PC-3 (cell line): Measurements from ENCODE around the gene TPCN2. TPM values are rescaled to one million over a fixed set of nuclear protein-coding genes. Genes with fewer than 3 reads are reported as not detected.

Experiments used
- ATAC-seq: fragments of 200-7000 bp; cut with Tn5 transposase; 2 replicates; pipeline ENCODE4 v1.9.1; 2020; ENCODE audit warnings: mild to moderate bottlenecking, moderate library complexity
- BruUV-seq: library from RNA; stranded (reverse); fragments of 400-500 nt; replicated peaks from 2 replicates; lab custom pipeline; 2021; lab: Mats Ljungman, UMichigan
- CTCF ChIA-PET: fragments of 300-600 bp; sonication (Branson Sonifier 250); formaldehyde crosslinking; loops from one replicate; lab custom pipeline; 2022; ENCODE audit warnings: antibody characterized with exemption; lab: Charles Lee
- POLR2A ChIA-PET: fragments of 300-600 bp; sonication (Branson Sonifier 250); formaldehyde crosslinking; loops from one replicate; lab custom pipeline; 2022; ENCODE audit warnings: antibody characterized with exemption; ENCODE audit not compliant: unreplicated experiment; lab: Charles Lee
- DNase-seq: peaks from one replicate; pipeline ENCODE4 v3.0.0-alpha.2; 2015
- H2AFZ ChIP-seq: fragments of 300-600 bp; sonication (generic); 2 replicates; pipeline ENCODE4 v1.6.0; 2016; ENCODE audit warnings: antibody characterized with exemption, low read length
- H3F3A ChIP-seq: fragments of 300-600 bp; sonication (generic); one replicate; pipeline ENCODE4 v1.6.0; 2017; ENCODE audit warnings: antibody characterized with exemption, low read length, control low read depth, mild to moderate bottlenecking; ENCODE audit not compliant: unreplicated experiment
- H3K27ac ChIP-seq: fragments of 300-600 bp; sonication (generic); 2 replicates; pipeline ENCODE4 v1.5.1; 2016; ENCODE audit warnings: mild to moderate bottlenecking, low read length
- H3K27me3 ChIP-seq: fragments of 300-600 bp; sonication (generic); 2 replicates; pipeline ENCODE4 v1.6.1; 2016; ENCODE audit warnings: low read length, mixed read lengths
- H3K36me3 ChIP-seq: fragments of 300-600 bp; sonication (generic); 2 replicates; pipeline ENCODE4 v1.6.1; 2016; ENCODE audit warnings: low read depth, mixed run types, low read length, mixed read lengths
- H3K4me1 ChIP-seq: fragments of 300-600 bp; sonication (generic); 2 replicates; pipeline ENCODE4 v1.5.1; 2016; ENCODE audit warnings: low read length; ENCODE audit not compliant: insufficient read depth
- H3K4me2 ChIP-seq: fragments of 300-600 bp; sonication (generic); 2 replicates; pipeline ENCODE4 v1.6.0; 2016; ENCODE audit warnings: low read length
- H3K4me3 ChIP-seq: fragments of 300-600 bp; sonication (generic); 2 replicates; pipeline ENCODE4 v1.5.1; 2016; ENCODE audit warnings: mild to moderate bottlenecking, low read length, mixed read lengths
- H3K79me2 ChIP-seq: fragments of 300-600 bp; sonication (generic); 2 replicates; pipeline ENCODE4 v1.6.1; 2017; ENCODE audit warnings: low read length, mixed read lengths
- H3K9ac ChIP-seq: fragments of 300-600 bp; sonication (generic); 2 replicates; pipeline ENCODE4 v1.6.0; 2016; ENCODE audit warnings: mild to moderate bottlenecking, low read length
- H3K9me2 ChIP-seq: fragments of 300-600 bp; sonication (generic); replicated peaks from 2 replicates; pipeline ENCODE4 v1.6.1; 2016; ENCODE audit warnings: mixed run types, low read length, mixed read lengths
- H3K9me3 ChIP-seq: fragments of 300-600 bp; sonication (generic); 2 replicates; pipeline ENCODE4 v1.6.1; 2016; ENCODE audit warnings: low read length, mixed read lengths
- H4K20me1 ChIP-seq: fragments of 300-600 bp; sonication (generic); 2 replicates; pipeline ENCODE4 v1.6.1; 2016; ENCODE audit warnings: low read length, mixed read lengths
- EZH2 ChIP-seq: fragments of 300-600 bp; sonication (generic); IDR thresholded peaks from one replicate; pipeline ENCODE4 v1.6.1; 2017; ENCODE audit warnings: antibody characterized with exemption, mild to moderate bottlenecking, low read length; ENCODE audit not compliant: unreplicated experiment
- EZH2phosphoT487 ChIP-seq: fragments of 300-600 bp; sonication (generic); IDR thresholded peaks from 2 replicates; pipeline ENCODE4 v1.6.1; 2018; ENCODE audit warnings: mild to moderate bottlenecking, antibody characterized with exemption, low read length, borderline replicate concordance
- intact Hi-C: fragments of 100-400 bp; cut with micrococcal nuclease; formaldehyde crosslinking; loops from 2 replicates; pipeline ENCODE4 v1.9.0; 2023
- total RNA-seq: library from RNA; depleted of rRNA; stranded (reverse); fragments of >200 nt; gene quantifications from 2 replicates; pipeline ENCODE4 v1.2.3, GENCODE V29; 2014
- TF ChIP-seq, protein P1 (sequence below): fragments of 300-600 bp; sonication (generic); conservative IDR thresholded peaks from 2 replicates; pipeline ENCODE4 v1.5.1; 2017; ENCODE audit warnings: antibody characterized with exemption, low read depth, mild to moderate bottlenecking, low read length

The TPCN2 gene
- total RNA-seq, 1 experiment from 2014 or later = 13.0 TPM

DNA sequence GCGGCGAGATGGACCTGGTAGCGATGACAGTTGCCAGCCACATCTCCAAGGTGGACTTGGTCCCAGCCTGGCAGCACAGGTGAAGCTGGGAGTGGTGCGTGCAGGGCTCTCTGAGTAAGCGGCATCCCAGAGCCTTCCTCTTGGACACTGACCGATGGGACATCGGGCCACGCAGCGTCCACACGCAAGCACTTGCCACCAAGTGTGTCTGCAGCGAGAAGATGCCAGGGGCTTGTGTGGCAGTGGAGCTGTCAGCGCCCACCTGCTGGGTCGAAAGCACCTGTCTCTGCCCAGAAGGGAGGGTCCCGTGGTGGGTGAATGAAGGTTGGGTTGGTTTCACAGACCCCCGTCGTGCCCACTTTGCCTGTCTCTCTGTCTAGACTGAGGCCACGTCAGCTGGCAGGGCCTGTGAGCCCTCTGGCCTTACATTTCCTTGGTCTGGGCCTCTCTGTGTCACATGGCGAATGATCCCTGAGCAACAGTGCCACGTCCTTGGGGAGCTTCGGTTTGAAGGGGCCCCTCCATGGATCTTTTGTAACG, 56.2 kb downstream of the TPCN2 start:
- intact Hi-C loops = loop anchor here (5.0 kb wide), 1 partner anchor 192 kb away; no protein-coding TSS in a partner anchor
- Histone ChIP-seq H3K4me3 (no peak overlapping the region), H3K4me2 (no peak overlapping the region), H3K9ac (no peak overlapping the region), H3K79me2 (no peaks in the 10 kb centered on the region), H3K36me3 (no peaks in the 10 kb centered on the region), H3F3A (no peaks in the 10 kb centered on the region), H3K27ac (no peak overlapping the region), H3K27me3 (no peaks in the 10 kb centered on the region), H3K4me1 (peaks cover 17% of the 10 kb centered on the region), H3K9me3 (no peaks in the 10 kb centered on the region), H3K9me2 (no peaks in the 10 kb centered on the region), H4K20me1 (no peaks in the 10 kb centered on the region), H2AFZ (no peak overlapping the region)
- no peak for TF ChIP-seq EZH2phosphoT487
- TF ChIP-seq, protein P1, sequence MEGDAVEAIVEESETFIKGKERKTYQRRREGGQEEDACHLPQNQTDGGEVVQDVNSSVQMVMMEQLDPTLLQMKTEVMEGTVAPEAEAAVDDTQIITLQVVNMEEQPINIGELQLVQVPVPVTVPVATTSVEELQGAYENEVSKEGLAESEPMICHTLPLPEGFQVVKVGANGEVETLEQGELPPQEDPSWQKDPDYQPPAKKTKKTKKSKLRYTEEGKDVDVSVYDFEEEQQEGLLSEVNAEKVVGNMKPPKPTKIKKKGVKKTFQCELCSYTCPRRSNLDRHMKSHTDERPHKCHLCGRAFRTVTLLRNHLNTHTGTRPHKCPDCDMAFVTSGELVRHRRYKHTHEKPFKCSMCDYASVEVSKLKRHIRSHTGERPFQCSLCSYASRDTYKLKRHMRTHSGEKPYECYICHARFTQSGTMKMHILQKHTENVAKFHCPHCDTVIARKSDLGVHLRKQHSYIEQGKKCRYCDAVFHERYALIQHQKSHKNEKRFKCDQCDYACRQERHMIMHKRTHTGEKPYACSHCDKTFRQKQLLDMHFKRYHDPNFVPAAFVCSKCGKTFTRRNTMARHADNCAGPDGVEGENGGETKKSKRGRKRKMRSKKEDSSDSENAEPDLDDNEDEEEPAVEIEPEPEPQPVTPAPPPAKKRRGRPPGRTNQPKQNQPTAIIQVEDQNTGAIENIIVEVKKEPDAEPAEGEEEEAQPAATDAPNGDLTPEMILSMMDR = no peak
- TF ChIP-seq EZH2 = no peak
- DNase-seq = no peak
- ATAC-seq = no peak
- CTCF ChIA-PET = no interaction called here
- no TSS peak for BruUV-seq
- POLR2A ChIA-PET = no interaction called here

GRCh38 chr11:69105461-69106030, 56.8 kb downstream of the TPCN2 start:
- Histone ChIP-seq H4K20me1 (no peaks in the 10 kb centered on the region), H3K27me3 (no peaks in the 10 kb centered on the region), H3K4me1 (peaks cover 17% of the 10 kb centered on the region), H3K9ac (no peak overlapping the region), H3K4me3 (no peak overlapping the region), H3K27ac (no peak overlapping the region), H3K79me2 (no peaks in the 10 kb centered on the region), H3K9me2 (no peaks in the 10 kb centered on the region), H3K4me2 (no peak overlapping the region), H3K36me3 (no peaks in the 10 kb centered on the region), H3F3A (no peaks in the 10 kb centered on the region), H2AFZ (no peak overlapping the region), H3K9me3 (no peaks in the 10 kb centered on the region)
- CTCF ChIA-PET = no interaction called here
- TF ChIP-seq EZH2phosphoT487 = no peak
- TF ChIP-seq EZH2 = no peak
- TF ChIP-seq, protein P1 = no peak
- no TSS peak for BruUV-seq
- intact Hi-C loops = no loop called here
- ATAC-seq = no peak
- POLR2A ChIA-PET = interaction anchor here (0.6 kb wide), 1 partner anchor 26 kb away, joined by 3 read pairs; no protein-coding TSS in a partner anchor
- no peak for DNase-seq
